Smooth muscle cell (in vitro differentiated cells): Measurements from ENCODE around the gene C1QTNF6. TPM values are rescaled to one million over a fixed set of nuclear protein-coding genes. Genes with fewer than 3 reads are reported as not detected.
"Not testable (repeated sequence)": the region's sequence is repeated elsewhere in the genome, so short reads cannot be mapped to it uniquely, and the experiment has no call there.

Experiments used
- DNase-seq: peaks from one replicate; lab custom pipeline; 2025; ENCODE audit not compliant: unreplicated experiment; lab: John Stamatoyannopoulos, UW
- H2AFZ ChIP-seq: fragments of 200-600 bp; sonication (generic); 2 replicates; pipeline ENCODE4 v1.6.0; 2016; ENCODE audit warnings: antibody characterized with exemption, low read depth, mild to moderate bottlenecking
- H3F3A ChIP-seq: fragments of 200-600 bp; sonication (generic); 2 replicates; pipeline ENCODE4 v1.6.0; 2017; ENCODE audit warnings: antibody characterized with exemption, low read depth
- H3K27ac ChIP-seq: fragments of 200-600 bp; sonication (generic); 2 replicates; pipeline ENCODE4 v1.5.1; 2016; ENCODE audit warnings: low read depth, mild to moderate bottlenecking
- H3K27me3 ChIP-seq: fragments of 200-600 bp; sonication (generic); 2 replicates; pipeline ENCODE4 v1.6.1; 2016; ENCODE audit warnings: low read depth, mild to moderate bottlenecking
- H3K36me3 ChIP-seq: fragments of 200-600 bp; sonication (generic); 2 replicates; pipeline ENCODE4 v1.5.1; 2016; ENCODE audit warnings: low read depth
- H3K4me1 ChIP-seq: fragments of 200-600 bp; sonication (generic); 2 replicates; pipeline ENCODE4 v1.5.1; 2016; ENCODE audit warnings: low read depth
- H3K4me2 ChIP-seq: fragments of 200-600 bp; sonication (generic); 2 replicates; pipeline ENCODE4 v1.6.0; 2016; ENCODE audit warnings: mild to moderate bottlenecking
- H3K4me3 ChIP-seq: fragments of 200-600 bp; sonication (generic); 2 replicates; pipeline ENCODE4 v1.5.1; 2016; ENCODE audit warnings: mild to moderate bottlenecking
- H3K79me2 ChIP-seq: fragments of 200-600 bp; sonication (generic); 2 replicates; pipeline ENCODE4 v1.6.0; 2016; ENCODE audit warnings: low read depth, mild to moderate bottlenecking
- H3K9ac ChIP-seq: fragments of 200-600 bp; sonication (generic); 2 replicates; pipeline ENCODE4 v1.6.0; 2016; ENCODE audit warnings: low read depth
- H3K9me3 ChIP-seq: fragments of 200-600 bp; sonication (generic); replicated peaks from 2 replicates; pipeline ENCODE4 v1.5.1; 2016; ENCODE audit warnings: low read depth
- H4K20me1 ChIP-seq: fragments of 200-600 bp; sonication (generic); 2 replicates; pipeline ENCODE4 v1.6.0; 2016; ENCODE audit warnings: low read depth
- WGBS: methylation state at CpG from one replicate; pipeline ENCODE4 v1.1.7; 2016; ENCODE audit warnings: low lambda C conversion rate; 5-methylcytosine and 5-hydroxymethylcytosine counted together
- polyA plus RNA-seq: library from polyadenylated mRNA; unstranded; fragments of >200 nt; fragmentation: Nextera tagmentation; extraction: Ambion mirVana; gene quantifications from 2 replicates; pipeline ENCODE4 v1.2.1, GENCODE V29; 2016
- total RNA-seq: library from RNA; depleted of rRNA; stranded (reverse); fragments of >200 nt; gene quantifications from 2 replicates; pipeline ENCODE4 v1.2.3, GENCODE V29; 2014
- TF ChIP-seq, protein P1 (sequence below): fragments of 200-600 bp; sonication (generic); IDR thresholded peaks from 2 replicates; pipeline ENCODE4 v1.5.1; 2017; ENCODE audit warnings: borderline replicate concordance, mild to moderate bottlenecking, antibody characterized with exemption; ENCODE audit not compliant: insufficient read depth, poor library complexity, severe bottlenecking

The C1QTNF6 gene
- total and polyA plus RNA-seq, 2 experiments from 2014 or later, result 14.3 to 26.8 TPM

DNA sequence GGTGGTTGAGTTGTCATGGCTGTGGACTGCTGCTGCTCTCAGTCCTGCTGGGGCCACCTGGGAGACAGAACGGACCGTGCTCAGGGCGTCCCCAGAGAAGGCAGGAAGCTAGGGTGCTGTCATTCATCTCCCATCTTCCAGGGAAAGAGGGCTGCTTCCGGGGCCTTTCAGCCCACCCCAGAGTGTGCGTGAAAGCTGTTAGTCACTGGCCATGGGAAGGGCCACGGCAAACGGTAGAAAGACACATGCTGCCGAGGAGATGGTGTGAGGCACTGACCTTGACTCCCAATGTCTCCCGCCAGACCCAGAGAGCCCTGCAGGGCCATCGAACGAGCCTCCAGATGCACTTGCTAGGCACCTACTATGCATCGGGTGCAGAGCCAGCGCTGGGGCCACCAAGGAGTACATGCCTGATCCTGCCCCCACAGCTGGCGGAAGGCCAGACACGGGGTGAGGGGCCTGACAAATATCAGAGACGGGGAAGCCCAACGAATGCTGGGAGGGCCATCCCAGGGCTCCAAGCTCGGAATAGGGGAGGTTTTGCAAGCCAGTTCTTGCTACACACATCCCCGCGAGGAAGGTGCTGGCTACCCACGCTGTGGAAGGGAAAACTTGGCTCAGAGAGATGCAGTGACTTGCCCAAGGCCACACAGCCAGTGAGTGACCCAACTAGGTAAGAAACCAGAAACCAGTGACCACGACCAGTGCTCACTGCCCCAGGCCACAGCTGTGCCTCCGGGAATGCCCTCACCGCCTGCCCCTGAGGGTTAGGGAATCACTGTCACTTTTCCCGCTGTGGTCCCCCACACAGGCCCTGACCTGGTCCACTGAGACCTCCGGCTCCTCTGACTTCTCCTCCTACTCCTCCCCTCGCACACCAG lies 45.9 kb upstream of the C1QTNF6 start:
- H3K27ac ChIP-seq, result no peak overlapping the region
- no peaks in the 10 kb centered on the region for H3K79me2 ChIP-seq
- peaks cover 9% of the 10 kb centered on the region for H3F3A ChIP-seq
- no peak overlapping the region for H2AFZ ChIP-seq
- no peaks in the 10 kb centered on the region for H3K27me3 ChIP-seq
- TF ChIP-seq, protein P1, sequence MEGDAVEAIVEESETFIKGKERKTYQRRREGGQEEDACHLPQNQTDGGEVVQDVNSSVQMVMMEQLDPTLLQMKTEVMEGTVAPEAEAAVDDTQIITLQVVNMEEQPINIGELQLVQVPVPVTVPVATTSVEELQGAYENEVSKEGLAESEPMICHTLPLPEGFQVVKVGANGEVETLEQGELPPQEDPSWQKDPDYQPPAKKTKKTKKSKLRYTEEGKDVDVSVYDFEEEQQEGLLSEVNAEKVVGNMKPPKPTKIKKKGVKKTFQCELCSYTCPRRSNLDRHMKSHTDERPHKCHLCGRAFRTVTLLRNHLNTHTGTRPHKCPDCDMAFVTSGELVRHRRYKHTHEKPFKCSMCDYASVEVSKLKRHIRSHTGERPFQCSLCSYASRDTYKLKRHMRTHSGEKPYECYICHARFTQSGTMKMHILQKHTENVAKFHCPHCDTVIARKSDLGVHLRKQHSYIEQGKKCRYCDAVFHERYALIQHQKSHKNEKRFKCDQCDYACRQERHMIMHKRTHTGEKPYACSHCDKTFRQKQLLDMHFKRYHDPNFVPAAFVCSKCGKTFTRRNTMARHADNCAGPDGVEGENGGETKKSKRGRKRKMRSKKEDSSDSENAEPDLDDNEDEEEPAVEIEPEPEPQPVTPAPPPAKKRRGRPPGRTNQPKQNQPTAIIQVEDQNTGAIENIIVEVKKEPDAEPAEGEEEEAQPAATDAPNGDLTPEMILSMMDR, result no peak
- no peaks in the 10 kb centered on the region for H4K20me1 ChIP-seq
- H3K9me3 ChIP-seq, result no peaks in the 10 kb centered on the region
- H3K4me3 ChIP-seq, result no peak overlapping the region
- no peak overlapping the region for H3K9ac ChIP-seq
- DNase-seq, result no peak
- H3K36me3 ChIP-seq, result no peaks in the 10 kb centered on the region
- no peak overlapping the region for H3K4me2 ChIP-seq
- WGBS, result 92% methylated on average over 26 of the region's 27 CpGs
- H3K4me1 ChIP-seq, result peaks cover 4% of the 10 kb centered on the region

DNA sequence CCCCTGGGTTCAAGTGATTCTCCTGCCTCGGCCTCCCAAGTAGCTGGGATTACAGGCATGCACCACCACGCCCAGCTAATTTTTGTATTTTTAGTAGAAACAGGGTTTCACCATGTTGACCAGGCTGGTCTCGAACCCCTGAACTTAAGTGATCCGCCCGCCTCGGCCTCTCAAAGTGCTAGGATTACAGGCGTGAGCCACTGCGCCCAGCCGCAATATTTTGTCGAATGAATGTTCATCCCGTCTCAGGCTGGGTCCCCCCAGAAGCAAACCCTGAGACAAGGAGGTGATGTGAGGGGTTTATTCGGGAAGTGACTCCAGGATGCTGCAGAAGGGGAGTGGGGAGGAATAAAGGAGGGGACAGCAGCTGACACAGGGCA lies 45.3 kb upstream of the C1QTNF6 start:
- H3K9ac ChIP-seq, H2AFZ ChIP-seq, H3K27ac ChIP-seq, H3K4me3 ChIP-seq, H3K27me3 ChIP-seq, H4K20me1 ChIP-seq, H3F3A ChIP-seq, H3K4me1 ChIP-seq, H3K36me3 ChIP-seq, DNase-seq, H3K9me3 ChIP-seq, H3K4me2 ChIP-seq, H3K79me2 ChIP-seq: not testable (repeated sequence)
- WGBS, result 92% methylated on average over 12 of the region's 12 CpGs

DNA sequence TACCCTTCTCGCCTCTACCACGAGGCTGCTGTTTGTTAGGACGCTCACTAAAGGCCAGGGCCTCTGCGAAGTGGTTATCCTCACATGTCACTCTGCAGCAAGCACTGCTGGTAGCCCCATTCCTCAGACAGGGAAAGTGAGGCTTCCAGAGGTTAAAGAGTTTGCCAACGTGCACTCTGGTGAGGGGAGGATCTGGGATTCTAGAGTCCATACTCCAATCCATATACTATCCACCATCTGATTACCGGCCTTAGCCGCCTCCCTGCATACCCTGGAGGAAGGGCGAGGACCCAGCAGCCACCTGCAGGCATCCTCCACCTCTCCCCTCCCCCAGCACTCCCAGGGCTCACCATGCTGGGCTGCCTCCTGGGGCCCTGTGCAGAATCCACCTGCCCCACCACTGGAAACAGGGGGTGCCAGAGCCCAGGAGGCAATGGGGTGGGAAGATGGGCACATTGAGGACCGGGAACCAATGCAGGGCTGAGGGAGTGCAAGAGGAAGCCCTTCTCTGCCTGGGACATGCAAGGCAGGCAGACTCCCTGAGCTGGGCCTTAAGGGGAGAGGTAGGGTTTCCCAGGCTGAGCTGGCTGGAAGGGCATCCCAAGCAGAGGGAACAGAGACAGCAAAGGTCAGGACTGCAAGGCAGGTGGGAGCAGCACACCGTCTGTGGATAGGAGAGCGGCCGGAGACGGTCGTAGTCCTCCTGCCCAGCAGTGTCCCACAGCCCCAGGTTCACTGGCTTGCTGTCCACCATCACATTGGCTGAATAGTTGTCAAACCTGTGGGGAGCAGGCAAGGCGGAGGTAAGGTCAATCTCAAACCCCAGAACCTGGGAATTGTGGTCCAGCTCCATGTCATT lies 44.3 kb upstream of the C1QTNF6 start:
- Histone ChIP-seq H3K79me2 (no peaks in the 10 kb centered on the region), H3K9me3 (no peaks in the 10 kb centered on the region), H3F3A (peaks cover 9% of the 10 kb centered on the region), H4K20me1 (no peaks in the 10 kb centered on the region), H3K4me1 (peaks cover 4% of the 10 kb centered on the region), H2AFZ (no peak overlapping the region), H3K9ac (no peak overlapping the region), H3K36me3 (no peaks in the 10 kb centered on the region), H3K27me3 (no peaks in the 10 kb centered on the region), H3K4me3 (no peak overlapping the region), H3K4me2 (no peak overlapping the region), H3K27ac (no peak overlapping the region)
- TF ChIP-seq, protein P1, result no peak
- WGBS, result 92% methylated on average over 15 of the region's 15 CpGs
- no peak for DNase-seq

DNA sequence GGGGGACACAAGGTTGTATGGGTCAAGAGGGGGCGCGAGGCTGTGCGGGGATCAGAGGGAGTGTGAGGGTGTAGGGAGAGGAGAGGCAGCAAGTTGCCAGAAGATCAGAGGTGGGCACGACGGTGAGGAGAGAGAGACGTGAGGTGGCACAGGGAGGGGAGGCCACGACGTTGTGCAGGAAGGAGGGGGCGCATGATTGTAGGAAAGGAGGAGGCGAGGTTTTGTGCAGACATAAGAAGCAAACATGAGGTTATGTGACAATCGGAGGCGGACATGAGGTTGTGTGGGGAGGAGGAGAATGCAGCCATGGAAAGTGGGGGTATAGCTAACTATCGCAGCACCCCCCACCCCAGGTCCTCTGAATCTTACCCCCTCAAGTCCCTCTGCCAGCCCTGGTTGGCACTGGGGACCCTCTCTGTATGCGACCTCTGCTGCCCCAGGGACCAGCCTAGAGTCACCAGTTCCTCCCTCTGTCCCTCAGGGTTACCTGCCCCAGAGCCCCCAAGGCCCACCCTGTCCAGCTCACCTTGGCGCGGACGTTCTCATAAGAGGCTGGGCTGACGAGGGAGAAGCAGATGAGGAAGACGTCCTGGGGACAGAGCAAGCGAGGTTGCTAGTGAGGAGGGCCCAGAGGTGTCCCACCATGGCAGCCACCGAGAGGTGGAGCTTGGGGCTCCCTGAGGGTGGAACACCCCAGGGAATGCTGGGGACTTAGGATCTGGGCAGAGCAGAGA lies 43.5 kb upstream of the C1QTNF6 start:
- H2AFZ ChIP-seq, result no peak overlapping the region
- no peak overlapping the region for H3K9ac ChIP-seq
- TF ChIP-seq, protein P1, result no peak
- H3K9me3 ChIP-seq, result no peaks in the 10 kb centered on the region
- H3K27me3 ChIP-seq, result no peaks in the 10 kb centered on the region
- WGBS, result 89% methylated on average over 17 of the region's 21 CpGs
- H3K4me3 ChIP-seq, result no peak overlapping the region
- peaks cover 4% of the 10 kb centered on the region for H3K4me1 ChIP-seq
- H3K79me2 ChIP-seq, result no peaks in the 10 kb centered on the region
- H3F3A ChIP-seq, result peaks cover 9% of the 10 kb centered on the region
- H4K20me1 ChIP-seq, result no peaks in the 10 kb centered on the region
- H3K27ac ChIP-seq, result no peak overlapping the region
- H3K36me3 ChIP-seq, result no peaks in the 10 kb centered on the region
- DNase-seq, result no peak
- H3K4me2 ChIP-seq, result no peak overlapping the region
